NCI-H2196 (cell line): ENCODE data around the gene NFKBIL1.

Source experiments
- DNase-seq: peaks from one replicate; lab custom pipeline; 2025; ENCODE audit not compliant: unreplicated experiment; lab: John Stamatoyannopoulos, UW

Gene NFKBIL1

DNA sequence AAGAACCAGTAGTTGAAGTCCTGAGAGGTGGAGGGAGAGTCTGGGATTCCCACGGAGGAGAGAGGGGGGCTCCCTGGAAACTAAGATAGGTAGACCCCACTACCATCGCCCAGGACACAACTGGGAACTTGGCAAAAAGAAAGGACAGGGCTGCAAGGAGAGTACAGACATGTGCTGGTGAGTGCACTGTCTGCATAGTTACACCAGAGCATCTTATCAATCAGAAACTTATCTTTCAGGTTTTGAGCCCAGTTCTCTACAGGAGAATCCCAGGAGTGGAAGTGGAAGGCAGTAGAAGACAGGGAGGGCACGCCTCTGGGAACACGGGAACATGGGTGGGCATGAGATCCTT lies 12.2 kb downstream of the NFKBIL1 start:
- DNase-seq = no peak

DNA sequence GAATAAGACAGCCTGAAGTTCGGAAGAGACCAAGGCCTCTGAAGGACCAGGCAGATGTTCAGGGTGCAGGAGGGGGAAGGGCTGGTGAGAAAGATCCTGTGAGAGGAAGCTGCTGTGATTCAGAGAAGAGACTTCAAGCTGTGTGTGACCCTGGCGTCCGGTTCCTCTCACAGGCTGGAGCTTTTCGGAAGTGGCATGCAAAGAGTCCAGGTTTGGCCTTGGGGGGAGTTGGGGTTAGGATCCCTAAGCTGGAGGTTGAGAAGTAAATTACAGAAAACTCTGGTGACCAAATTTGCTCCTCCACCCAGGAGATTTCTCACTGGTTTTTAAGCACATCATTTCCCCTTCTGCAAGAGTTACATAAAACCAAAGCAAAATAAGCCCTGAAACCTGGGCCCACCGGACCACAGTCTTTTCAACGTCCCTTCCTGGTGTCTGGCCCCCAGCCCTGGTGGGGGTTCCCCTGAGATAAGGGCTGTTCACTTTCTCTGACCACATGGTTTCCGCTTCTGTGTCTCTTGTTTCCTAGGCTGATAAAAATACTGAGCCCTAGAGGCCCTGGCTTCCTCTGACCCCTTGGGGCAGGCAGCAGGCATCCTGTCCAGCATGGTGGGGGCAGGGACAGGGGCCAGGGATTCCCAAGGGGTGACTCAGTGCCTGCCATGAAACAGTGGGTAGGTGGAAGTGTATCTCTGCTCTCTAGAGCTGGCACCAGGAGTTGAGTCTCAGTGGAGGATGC lies 12.7 kb downstream of the NFKBIL1 start:
- DNase-seq = no peak

DNA sequence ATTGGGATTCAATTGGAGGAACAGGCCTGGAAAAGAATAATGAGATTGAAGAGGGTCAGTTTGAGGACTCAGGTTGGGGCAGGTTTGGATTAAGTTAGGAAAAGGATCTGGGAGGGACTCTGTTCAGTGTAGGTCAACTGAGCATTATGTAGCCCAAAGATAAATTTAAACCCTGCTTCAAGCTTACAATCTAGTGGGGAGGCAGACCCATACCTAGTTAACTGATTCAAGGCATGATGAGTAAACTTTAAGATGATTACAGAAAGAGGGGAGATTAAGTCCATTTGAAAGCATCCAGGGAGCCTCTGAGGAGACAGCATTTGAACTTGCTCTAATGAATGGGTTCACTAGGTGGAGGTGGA lies 13.3 kb downstream of the NFKBIL1 start:
- DNase-seq = no peak

DNA sequence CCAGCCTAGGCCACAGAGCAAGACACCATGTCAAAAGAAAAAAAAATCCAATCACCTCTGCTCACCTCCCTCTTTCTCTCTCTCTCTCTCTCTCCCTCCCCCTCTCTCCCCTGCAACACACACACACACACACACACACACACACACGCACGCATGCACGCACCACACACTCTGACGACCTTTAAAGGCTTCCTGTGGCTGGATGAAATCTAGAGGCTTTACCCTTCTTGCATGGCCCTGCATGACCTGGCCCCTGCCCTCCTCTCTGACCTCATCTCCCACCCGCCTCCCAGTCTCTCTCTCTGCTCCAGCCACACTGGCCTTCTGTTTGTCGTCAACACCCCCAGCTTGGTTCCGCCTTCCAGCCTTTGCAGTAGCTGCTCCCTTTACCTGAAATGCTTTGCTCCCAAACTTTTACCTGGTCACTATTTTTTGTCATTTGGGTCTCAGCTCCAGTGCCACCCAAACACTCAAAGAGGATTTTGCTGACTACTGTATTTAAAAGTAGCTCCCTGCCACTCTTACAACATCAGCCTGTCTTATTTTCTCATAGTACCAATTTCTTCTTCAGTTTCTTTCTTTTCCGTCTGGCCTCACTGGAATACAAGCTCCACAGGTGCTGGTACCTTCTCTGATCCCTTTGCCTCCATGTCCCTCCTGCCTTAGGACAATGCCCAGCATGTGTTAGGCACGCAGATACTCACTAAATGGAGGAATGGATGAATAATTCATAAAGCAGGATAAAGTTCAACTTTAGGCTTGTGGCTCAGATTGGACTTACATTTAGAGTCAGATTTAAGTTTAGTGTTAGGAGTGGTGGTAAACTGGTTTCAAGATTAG lies 20.3 kb downstream of the NFKBIL1 start:
- no peak for DNase-seq

DNA sequence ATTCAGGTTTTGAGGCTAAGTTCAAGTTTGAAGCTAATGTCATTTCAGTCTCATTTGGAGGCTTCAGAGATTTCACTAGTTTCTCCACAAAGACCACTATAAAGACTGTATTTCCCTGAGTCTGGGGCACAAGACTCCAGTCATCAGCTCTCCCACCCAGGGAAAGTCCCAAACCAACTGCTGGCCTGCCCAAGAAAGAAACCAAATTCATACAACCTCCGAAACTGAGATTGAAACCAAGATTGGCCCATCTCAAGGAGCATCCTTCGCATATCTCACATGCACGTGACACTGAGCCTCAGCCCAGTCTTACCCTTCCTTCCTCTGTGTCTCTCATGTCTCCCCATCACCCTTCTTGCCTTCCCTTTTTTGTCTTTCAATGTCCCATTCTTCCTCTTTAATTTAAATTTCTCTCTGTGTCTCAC lies 21.1 kb downstream of the NFKBIL1 start:
- DNase-seq = no peak

DNA sequence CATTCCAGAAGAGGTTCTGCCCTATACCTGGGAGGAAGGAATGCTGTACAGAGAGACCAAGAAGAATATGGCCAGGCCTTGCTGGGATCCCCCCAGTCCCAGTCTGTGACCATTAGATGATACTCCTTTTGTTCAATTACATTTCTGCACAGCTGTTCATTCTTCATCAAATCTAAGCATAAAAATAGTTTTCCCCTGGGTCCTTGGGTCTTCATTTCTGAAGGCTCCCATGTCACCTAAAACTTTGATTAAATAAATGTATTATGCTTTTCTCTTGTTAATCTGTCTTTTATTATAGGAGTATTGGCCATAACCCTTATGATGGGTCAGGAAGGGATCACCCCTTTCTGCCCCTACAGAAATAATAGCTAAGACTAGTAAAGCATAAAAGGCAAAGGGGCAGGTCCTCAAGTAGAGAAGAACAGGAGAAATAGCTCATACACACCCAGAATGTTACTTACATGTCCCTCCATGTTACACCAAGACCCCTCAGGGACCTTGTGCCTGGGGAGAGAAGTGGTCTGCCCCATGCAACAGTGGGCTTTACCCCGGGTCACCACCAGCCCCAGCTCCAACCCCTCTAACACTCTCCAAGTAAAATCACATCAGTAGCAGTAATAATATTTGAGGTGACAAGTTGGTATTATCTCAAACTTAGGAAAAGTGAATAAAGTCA lies 22.6 kb downstream of the NFKBIL1 start:
- DNase-seq = no peak

DNA sequence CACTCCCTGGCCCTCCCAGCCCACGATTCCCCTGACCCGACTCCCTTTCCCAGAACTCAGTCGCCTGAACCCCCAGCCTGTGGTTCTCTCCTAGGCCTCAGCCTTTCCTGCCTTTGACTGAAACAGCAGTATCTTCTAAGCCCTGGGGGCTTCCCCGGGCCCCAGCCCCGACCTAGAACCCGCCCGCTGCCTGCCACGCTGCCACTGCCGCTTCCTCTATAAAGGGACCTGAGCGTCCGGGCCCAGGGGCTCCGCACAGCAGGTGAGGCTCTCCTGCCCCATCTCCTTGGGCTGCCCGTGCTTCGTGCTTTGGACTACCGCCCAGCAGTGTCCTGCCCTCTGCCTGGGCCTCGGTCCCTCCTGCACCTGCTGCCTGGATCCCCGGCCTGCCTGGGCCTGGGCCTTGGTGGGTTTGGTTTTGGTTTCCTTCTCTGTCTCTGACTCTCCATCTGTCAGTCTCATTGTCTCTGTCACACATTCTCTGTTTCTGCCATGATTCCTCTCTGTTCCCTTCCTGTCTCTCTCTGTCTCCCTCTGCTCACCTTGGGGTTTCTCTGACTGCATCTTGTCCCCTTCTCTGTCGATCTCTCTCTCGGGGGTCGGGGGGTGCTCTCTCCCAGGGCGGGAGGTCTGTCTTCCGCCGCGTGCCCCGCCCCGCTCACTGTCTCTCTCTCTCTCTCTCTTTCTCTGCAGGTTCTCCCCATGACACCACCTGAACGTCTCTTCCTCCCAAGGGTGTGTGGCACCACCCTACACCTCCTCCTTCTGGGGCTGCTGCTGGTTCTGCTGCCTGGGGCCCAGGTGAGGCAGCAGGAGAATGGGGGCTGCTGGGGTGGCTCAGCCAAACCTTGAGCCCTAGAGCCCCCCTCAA lies 24.9 kb downstream of the NFKBIL1 start, which contains the start of gene LTA:
TSS of gene LTA (plus strand) at position 249 of the 871 bp plus-strand sequence. CDS start at position 703, 454 bp downstream.
- DNase-seq = no peak

DNA sequence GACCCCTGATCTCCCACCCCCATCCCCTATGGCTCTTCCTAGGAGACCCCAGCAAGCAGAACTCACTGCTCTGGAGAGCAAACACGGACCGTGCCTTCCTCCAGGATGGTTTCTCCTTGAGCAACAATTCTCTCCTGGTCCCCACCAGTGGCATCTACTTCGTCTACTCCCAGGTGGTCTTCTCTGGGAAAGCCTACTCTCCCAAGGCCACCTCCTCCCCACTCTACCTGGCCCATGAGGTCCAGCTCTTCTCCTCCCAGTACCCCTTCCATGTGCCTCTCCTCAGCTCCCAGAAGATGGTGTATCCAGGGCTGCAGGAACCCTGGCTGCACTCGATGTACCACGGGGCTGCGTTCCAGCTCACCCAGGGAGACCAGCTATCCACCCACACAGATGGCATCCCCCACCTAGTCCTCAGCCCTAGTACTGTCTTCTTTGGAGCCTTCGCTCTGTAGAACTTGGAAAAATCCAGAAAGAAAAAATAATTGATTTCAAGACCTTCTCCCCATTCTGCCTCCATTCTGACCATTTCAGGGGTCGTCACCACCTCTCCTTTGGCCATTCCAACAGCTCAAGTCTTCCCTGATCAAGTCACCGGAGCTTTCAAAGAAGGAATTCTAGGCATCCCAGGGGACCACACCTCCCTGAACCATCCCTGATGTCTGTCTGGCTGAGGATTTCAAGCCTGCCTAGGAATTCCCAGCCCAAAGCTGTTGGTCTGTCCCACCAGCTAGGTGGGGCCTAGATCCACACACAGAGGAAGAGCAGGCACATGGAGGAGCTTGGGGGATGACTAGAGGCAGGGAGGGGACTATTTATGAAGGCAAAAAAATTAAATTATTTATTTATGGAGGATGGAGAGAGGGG lies 26.1 kb downstream of the NFKBIL1 start:
- no peak for DNase-seq

DNA sequence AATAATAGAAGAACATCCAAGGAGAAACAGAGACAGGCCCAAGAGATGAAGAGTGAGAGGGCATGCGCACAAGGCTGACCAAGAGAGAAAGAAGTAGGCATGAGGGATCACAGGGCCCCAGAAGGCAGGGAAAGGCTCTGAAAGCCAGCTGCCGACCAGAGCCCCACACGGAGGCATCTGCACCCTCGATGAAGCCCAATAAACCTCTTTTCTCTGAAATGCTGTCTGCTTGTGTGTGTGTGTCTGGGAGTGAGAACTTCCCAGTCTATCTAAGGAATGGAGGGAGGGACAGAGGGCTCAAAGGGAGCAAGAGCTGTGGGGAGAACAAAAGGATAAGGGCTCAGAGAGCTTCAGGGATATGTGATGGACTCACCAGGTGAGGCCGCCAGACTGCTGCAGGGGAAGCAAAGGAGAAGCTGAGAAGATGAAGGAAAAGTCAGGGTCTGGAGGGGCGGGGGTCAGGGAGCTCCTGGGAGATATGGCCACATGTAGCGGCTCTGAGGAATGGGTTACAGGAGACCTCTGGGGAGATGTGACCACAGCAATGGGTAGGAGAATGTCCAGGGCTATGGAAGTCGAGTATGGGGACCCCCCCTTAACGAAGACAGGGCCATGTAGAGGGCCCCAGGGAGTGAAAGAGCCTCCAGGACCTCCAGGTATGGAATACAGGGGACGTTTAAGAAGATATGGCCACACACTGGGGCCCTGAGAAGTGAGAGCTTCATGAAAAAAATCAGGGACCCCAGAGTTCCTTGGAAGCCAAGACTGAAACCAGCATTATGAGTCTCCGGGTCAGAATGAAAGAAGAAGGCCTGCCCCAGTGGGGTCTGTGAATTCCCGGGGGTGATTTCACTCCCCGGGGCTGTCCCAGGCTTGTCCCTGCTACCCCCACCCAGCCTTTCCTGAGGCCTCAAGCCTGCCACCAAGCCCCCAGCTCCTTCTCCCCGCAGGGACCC lies 27.0 kb downstream of the NFKBIL1 start:
- DNase-seq = no peak

DNA sequence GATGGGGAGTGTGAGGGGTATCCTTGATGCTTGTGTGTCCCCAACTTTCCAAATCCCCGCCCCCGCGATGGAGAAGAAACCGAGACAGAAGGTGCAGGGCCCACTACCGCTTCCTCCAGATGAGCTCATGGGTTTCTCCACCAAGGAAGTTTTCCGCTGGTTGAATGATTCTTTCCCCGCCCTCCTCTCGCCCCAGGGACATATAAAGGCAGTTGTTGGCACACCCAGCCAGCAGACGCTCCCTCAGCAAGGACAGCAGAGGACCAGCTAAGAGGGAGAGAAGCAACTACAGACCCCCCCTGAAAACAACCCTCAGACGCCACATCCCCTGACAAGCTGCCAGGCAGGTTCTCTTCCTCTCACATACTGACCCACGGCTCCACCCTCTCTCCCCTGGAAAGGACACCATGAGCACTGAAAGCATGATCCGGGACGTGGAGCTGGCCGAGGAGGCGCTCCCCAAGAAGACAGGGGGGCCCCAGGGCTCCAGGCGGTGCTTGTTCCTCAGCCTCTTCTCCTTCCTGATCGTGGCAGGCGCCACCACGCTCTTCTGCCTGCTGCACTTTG lies 28.0 kb downstream of the NFKBIL1 start, which contains the start of gene TNF:
TSS of gene TNF (plus strand) at position 231 of the 567 bp plus-strand sequence. CDS start at position 408, 177 bp downstream.
- no peak for DNase-seq

DNA sequence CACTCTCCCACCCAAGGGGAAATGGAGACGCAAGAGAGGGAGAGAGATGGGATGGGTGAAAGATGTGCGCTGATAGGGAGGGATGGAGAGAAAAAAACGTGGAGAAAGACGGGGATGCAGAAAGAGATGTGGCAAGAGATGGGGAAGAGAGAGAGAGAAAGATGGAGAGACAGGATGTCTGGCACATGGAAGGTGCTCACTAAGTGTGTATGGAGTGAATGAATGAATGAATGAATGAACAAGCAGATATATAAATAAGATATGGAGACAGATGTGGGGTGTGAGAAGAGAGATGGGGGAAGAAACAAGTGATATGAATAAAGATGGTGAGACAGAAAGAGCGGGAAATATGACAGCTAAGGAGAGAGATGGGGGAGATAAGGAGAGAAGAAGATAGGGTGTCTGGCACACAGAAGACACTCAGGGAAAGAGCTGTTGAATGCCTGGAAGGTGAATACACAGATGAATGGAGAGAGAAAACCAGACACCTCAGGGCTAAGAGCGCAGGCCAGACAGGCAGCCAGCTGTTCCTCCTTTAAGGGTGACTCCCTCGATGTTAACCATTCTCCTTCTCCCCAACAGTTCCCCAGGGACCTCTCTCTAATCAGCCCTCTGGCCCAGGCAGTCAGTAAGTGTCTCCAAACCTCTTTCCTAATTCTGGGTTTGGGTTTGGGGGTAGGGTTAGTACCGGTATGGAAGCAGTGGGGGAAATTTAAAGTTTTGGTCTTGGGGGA lies 28.7 kb downstream of the NFKBIL1 start:
- DNase-seq = no peak

DNA sequence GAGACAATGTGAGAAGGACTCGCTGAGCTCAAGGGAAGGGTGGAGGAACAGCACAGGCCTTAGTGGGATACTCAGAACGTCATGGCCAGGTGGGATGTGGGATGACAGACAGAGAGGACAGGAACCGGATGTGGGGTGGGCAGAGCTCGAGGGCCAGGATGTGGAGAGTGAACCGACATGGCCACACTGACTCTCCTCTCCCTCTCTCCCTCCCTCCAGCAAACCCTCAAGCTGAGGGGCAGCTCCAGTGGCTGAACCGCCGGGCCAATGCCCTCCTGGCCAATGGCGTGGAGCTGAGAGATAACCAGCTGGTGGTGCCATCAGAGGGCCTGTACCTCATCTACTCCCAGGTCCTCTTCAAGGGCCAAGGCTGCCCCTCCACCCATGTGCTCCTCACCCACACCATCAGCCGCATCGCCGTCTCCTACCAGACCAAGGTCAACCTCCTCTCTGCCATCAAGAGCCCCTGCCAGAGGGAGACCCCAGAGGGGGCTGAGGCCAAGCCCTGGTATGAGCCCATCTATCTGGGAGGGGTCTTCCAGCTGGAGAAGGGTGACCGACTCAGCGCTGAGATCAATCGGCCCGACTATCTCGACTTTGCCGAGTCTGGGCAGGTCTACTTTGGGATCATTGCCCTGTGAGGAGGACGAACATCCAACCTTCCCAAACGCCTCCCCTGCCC lies 29.6 kb downstream of the NFKBIL1 start:
- DNase-seq = no peak

DNA sequence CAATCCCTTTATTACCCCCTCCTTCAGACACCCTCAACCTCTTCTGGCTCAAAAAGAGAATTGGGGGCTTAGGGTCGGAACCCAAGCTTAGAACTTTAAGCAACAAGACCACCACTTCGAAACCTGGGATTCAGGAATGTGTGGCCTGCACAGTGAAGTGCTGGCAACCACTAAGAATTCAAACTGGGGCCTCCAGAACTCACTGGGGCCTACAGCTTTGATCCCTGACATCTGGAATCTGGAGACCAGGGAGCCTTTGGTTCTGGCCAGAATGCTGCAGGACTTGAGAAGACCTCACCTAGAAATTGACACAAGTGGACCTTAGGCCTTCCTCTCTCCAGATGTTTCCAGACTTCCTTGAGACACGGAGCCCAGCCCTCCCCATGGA lies 30.2 kb downstream of the NFKBIL1 start:
- no peak for DNase-seq

DNA sequence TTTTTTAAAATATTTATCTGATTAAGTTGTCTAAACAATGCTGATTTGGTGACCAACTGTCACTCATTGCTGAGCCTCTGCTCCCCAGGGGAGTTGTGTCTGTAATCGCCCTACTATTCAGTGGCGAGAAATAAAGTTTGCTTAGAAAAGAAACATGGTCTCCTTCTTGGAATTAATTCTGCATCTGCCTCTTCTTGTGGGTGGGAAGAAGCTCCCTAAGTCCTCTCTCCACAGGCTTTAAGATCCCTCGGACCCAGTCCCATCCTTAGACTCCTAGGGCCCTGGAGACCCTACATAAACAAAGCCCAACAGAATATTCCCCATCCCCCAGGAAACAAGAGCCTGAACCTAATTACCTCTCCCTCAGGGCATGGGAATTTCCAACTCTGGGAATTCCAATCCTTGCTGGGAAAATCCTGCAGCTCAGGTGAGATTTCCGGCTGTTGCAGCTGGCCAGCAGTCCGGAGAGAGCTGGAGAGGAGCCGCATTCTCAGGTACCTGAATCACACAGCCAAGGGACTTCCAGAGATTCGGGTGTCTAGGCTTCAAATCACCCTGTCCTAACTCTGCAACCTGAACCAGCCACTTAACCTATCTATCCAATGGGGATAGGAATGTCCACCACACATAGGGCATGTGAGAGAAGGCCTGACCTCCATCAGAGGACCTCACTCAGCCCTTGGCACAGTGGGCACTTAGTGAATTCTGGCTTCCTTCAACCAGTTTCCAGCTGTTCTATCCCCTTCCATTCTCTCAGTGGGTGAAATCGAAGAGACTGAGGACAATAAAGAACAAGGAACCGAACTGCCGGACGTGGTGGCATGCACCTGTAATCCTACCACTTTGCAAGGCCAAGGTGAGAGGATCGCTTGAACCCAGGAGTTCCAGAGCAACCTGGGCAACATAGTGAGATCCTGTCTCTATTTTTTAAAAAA lies 31.0 kb downstream of the NFKBIL1 start:
- DNase-seq = no peak

DNA sequence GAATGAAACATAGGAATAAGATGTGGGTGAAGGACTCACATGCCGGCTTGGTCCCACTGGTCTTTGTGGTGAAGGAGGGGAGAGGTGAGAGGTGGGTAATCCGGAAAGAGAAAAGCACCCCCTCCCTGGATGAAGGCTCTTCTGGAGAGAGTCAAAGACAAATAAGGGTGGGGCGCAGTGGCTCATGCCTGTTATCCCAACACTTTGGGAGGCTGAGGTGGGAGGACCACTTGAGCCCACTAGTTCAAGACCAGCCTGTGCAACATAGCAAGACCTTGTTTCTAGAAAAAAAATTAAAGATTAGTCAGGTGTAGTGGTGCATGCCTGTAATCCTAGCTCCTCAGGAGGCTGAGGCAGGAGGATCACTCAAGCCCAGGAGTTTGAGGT lies 31.7 kb downstream of the NFKBIL1 start:
- no peak for DNase-seq
